H1 (cell line): ENCODE measurements around the gene ERC1. TPM values are rescaled to one million over a fixed set of nuclear protein-coding genes. Genes with fewer than 3 reads are reported as not detected.

Experiments
- CHD1 ChIP-seq: IDR thresholded peaks from 2 replicates; pipeline ENCODE4 v1.6.1; 2012; ENCODE audit warnings: low read depth, low read length, improper control_type of control experiment
- CHD7 ChIP-seq: fragments of 300-600 bp; sonication (generic); IDR thresholded peaks from 2 replicates; pipeline ENCODE4 v1.7.1; 2012; ENCODE audit warnings: low read length, moderate library complexity, mild to moderate bottlenecking, inconsistent platforms; ENCODE audit not compliant: insufficient replicate concordance
- CTBP2 ChIP-seq: IDR thresholded peaks from 2 replicates; pipeline ENCODE4 v1.7.0; 2011; ENCODE audit warnings: borderline replicate concordance, mild to moderate bottlenecking, moderate library complexity, mixed read lengths, low read length; ENCODE audit not compliant: insufficient read depth, insufficient read length
- KDM1A ChIP-seq: fragments of 200-600, 300-600 bp; sonication (generic); IDR thresholded peaks from 2 replicates; pipeline ENCODE4 v1.7.1; 2016; ENCODE audit warnings: mild to moderate bottlenecking, low read length, borderline replicate concordance
- RFX5 ChIP-seq: IDR thresholded peaks from 2 replicates; pipeline ENCODE4 v1.6.1; 2011; ENCODE audit warnings: low read depth, low read length, improper control_type of control experiment, borderline replicate concordance
- RNF2 ChIP-seq: fragments of 200-900, 300-1000 bp; sonication (generic); IDR thresholded peaks from 2 replicates; pipeline ENCODE4 v1.7.1; 2016; ENCODE audit warnings: borderline replicate concordance, low read depth, mild to moderate bottlenecking, antibody characterized with exemption, low read length; ENCODE audit not compliant: poor library complexity, severe bottlenecking; ENCODE audit errors: missing control alignments
- RXRA ChIP-seq: IDR thresholded peaks from 2 replicates; pipeline ENCODE4 v1.6.1; 2011; ENCODE audit warnings: low read depth, mild to moderate bottlenecking, low read length, moderate library complexity; ENCODE audit not compliant: insufficient read depth
- ZNF274 ChIP-seq: IDR thresholded peaks from 2 replicates; pipeline ENCODE4 v1.7.0; 2012; ENCODE audit warnings: low read length, borderline replicate concordance; ENCODE audit errors: extremely low read depth
- polyA plus RNA-seq, 7 experiments: library from polyadenylated mRNA; depleted of rRNA in 3 of 7; stranded (reverse) in 5 of 7; unstranded in 2 of 7; fragments of >200 nt in 5 of 7; fragments of 200-250 nt in 2 of 7; gene quantifications; 1 replicate in 5 of 7; 2 replicates in 1 of 7; 4 replicates in 1 of 7; pipeline versions ENCODE4 v1.2.1 to v1.2.3, GENCODE V29; 2011 to 2013; ENCODE audit warnings: missing spikeins in 2 of 7, mixed read lengths in 2 of 7
- total RNA-seq: library from RNA; stranded (reverse); fragmentation: NEBNext Ultra II Directional; extraction: Animal tissue kit (Norgen Biotek cat#: 25700); gene quantifications from 2 replicates; pipeline ENCODE4 v1.2.1, GENCODE V29; 2021

Gene ERC1
- total and polyA plus RNA-seq, 2 of the 8 experiments (the other 6 are each of a cell fraction or from before 2014, with no cell fraction given), result 7.8 to 45.7 TPM

- TF ChIP-seq CHD7 (no peak), RFX5 (no peak), ZNF274 (no peak), CTBP2 (no peak), KDM1A (no peak), CHD1 (no peak), RNF2 (no peak), RXRA (no peak)
These were observed 311.3 kb downstream of the ERC1 start (continued) for GRCh38 chr12:1302201-1302870.
